Measurements from ENCODE around the gene EXOG. TPM values are rescaled to one million over a fixed set of nuclear protein-coding genes. Genes with fewer than 3 reads are reported as not detected.

The EXOG gene
- total and polyA plus RNA-seq, 10 of the 15 experiments (the other 5 are each of a cell fraction or from before 2014, with no cell fraction given), result 7.8 to 20.9 (median 19.6) TPM

- TF ChIP-seq CUX1 (IDR thresholded peaks at IDR 0.05; ENCODE audit: insufficient replicate concordance, low read depth, low read length) (no peak), SREBF2 (IDR thresholded peaks at IDR 0.05; ENCODE audit: low read length) (no peak), FOS (IDR thresholded peaks at IDR 0.05; ENCODE audit: borderline replicate concordance, extremely low read depth, insufficient read length) (no peak), EGR1 (IDR thresholded peaks at IDR 0.05; ENCODE audit: borderline replicate concordance in 1 of 2, low read depth in 2 of 2, low read length in 2 of 2) (no peak), SIX5 (IDR thresholded peaks at IDR 0.05; ENCODE audit: low read depth, low read length, severe bottlenecking) (no peak), RELA (IDR thresholded peaks at IDR 0.05; ENCODE audit: borderline replicate concordance, partially characterized antibody) (no peak), ESRRA (IDR thresholded peaks at IDR 0.05; ENCODE audit: low read length) (no peak), FOXK2 (IDR thresholded peaks at IDR 0.05) (no peak), BACH1 (IDR thresholded peaks at IDR 0.05; ENCODE audit: borderline replicate concordance) (no peak), NR2F1 (conservative IDR thresholded peaks at IDR 0.05) (no peak)
Measured at GRCh38 chr3:38541806-38542205, 45.7 kb downstream of the EXOG start (continued).
